SK-N-SH (cell line): ENCODE measurements around the gene NEBL. TPM values are rescaled to one million over a fixed set of nuclear protein-coding genes. Genes with fewer than 3 reads are reported as not detected.

ENCODE experiments used
- CTCF ChIA-PET: fragments of 300-600, 350-600 bp; formaldehyde crosslinking; extraction: SDS; loops from one replicate; lab custom pipeline; 2021; lab: Yijun Ruan, JAX
- POLR2A ChIA-PET: fragments of 350-600 bp; sonication (Branson Sonifier 250); formaldehyde crosslinking; extraction: SDS; loops from one replicate; lab custom pipeline; 2020; ENCODE audit warnings: antibody characterized with exemption, inconsistent platforms; lab: Yijun Ruan, JAX
- DNase-seq: peaks from one replicate; pipeline ENCODE4 v3.0.0; 2012
- H2AFZ ChIP-seq: fragments of 200-600 bp; sonication (generic); 2 replicates; pipeline ENCODE4 v1.8.1; 2016; ENCODE audit warnings: antibody characterized with exemption, mild to moderate bottlenecking, low read depth
- H3F3A ChIP-seq: fragments of 200-600 bp; sonication (generic); replicated peaks from 2 replicates; pipeline ENCODE3; 2016; ENCODE audit warnings: antibody characterized with exemption, mild to moderate bottlenecking; ENCODE audit not compliant: insufficient read depth
- H3K27ac ChIP-seq, 2 experiments: fragments of 200-500 bp in 1 of 2; fragments of 200-600 bp in 1 of 2; sonication (Bioruptor generic) in 1 of 2; sonication (generic), shearing (Covaris generic) in 1 of 2; 2 replicates each; pipeline versions ENCODE4 v1.5.1 to v1.6.1; 2014 to 2016; ENCODE audit warnings: low read depth in 2 of 2, inconsistent platforms in 1 of 2, low read length in 1 of 2, mild to moderate bottlenecking in 1 of 2, mixed read lengths in 1 of 2
- H3K27me3 ChIP-seq: fragments of 200-600 bp; sonication (generic), shearing (Covaris generic); 2 replicates; pipeline ENCODE4 v1.6.1; 2016; ENCODE audit warnings: mixed run types; ENCODE audit not compliant: insufficient read depth
- H3K36me3 ChIP-seq, 2 experiments: fragments of 200-500 bp in 1 of 2; fragments of 200-600 bp in 1 of 2; sonication (Bioruptor generic) in 1 of 2; sonication (generic) in 1 of 2; replicated peaks in 1 of 2; 2 replicates each; pipeline versions ENCODE3 to v1.5.1; 2014 to 2016; ENCODE audit warnings: low read length in 1 of 2, mild to moderate bottlenecking in 1 of 2; ENCODE audit not compliant: insufficient read depth in 2 of 2, control insufficient read depth in 1 of 2
- H3K4me1 ChIP-seq, 2 experiments: fragments of 200-500 bp in 1 of 2; fragments of 200-600 bp in 1 of 2; sonication (Bioruptor generic) in 1 of 2; sonication (generic), shearing (Covaris generic) in 1 of 2; 2 replicates each; pipeline versions ENCODE4 v1.5.1 to v1.6.1; 2014 to 2016; ENCODE audit warnings: low read depth in 1 of 2, low read length in 1 of 2, mixed run types in 1 of 2; ENCODE audit not compliant: insufficient read depth in 2 of 2, control insufficient read depth in 1 of 2
- H3K4me2 ChIP-seq: fragments of 200-600 bp; sonication (generic), shearing (Covaris generic); 2 replicates; pipeline ENCODE4 v1.6.1; 2017; ENCODE audit warnings: mixed run types
- H3K4me3 ChIP-seq, 2 experiments: fragments of 200-500 bp in 1 of 2; fragments of 200-600 bp in 1 of 2; sonication (Bioruptor generic) in 1 of 2; sonication (generic), shearing (Covaris generic) in 1 of 2; 2 replicates each; pipeline versions ENCODE4 v1.5.1 to v1.8.1; 2014 to 2016; ENCODE audit warnings: low read depth in 2 of 2, inconsistent platforms in 1 of 2, low read length in 1 of 2, mild to moderate bottlenecking in 1 of 2, mixed read lengths in 1 of 2, moderate library complexity in 1 of 2
- H3K79me2 ChIP-seq: fragments of 200-600 bp; sonication (generic); 2 replicates; pipeline ENCODE4 v1.8.1; 2017; ENCODE audit warnings: mild to moderate bottlenecking; ENCODE audit not compliant: insufficient read depth
- H3K9ac ChIP-seq: fragments of 200-600 bp; sonication (generic); 2 replicates; pipeline ENCODE4 v1.6.1; 2017; ENCODE audit warnings: mixed run types
- H3K9me2 ChIP-seq: fragments of 200-600 bp; sonication (generic); 2 replicates; pipeline ENCODE4 v1.6.1; 2017; ENCODE audit warnings: mixed run types
- H3K9me3 ChIP-seq: fragments of 200-600 bp; sonication (generic); 2 replicates; pipeline ENCODE4 v1.6.1; 2017; ENCODE audit warnings: mixed run types, mild to moderate bottlenecking, moderate library complexity
- H4K20me1 ChIP-seq: fragments of 200-600 bp; sonication (generic); 2 replicates; pipeline ENCODE4 v1.6.1; 2017; ENCODE audit warnings: mild to moderate bottlenecking, mixed run types; ENCODE audit not compliant: insufficient read depth
- CHD2 ChIP-seq: fragments of 150-350 bp; IDR thresholded peaks from 2 replicates; pipeline ENCODE4 v1.6.1; 2018; ENCODE audit warnings: low read length; ENCODE audit not compliant: partially characterized antibody
- FOSL2 ChIP-seq: IDR thresholded peaks from 2 replicates; pipeline ENCODE4 v1.4.0; 2012; ENCODE audit warnings: low read depth, mild to moderate bottlenecking, moderate library complexity, borderline replicate concordance
- FOXJ3 ChIP-seq: sonication (generic); formaldehyde crosslinking; IDR thresholded peaks from 2 replicates; pipeline ENCODE4 v1.5.1; 2020; ENCODE audit warnings: mild to moderate bottlenecking, missing genetic modification reagents
- FOXM1 ChIP-seq: IDR thresholded peaks from 2 replicates; pipeline ENCODE4 v1.4.0; 2012; ENCODE audit warnings: low read depth, mild to moderate bottlenecking
- GATA2 ChIP-seq: sonication (generic); formaldehyde crosslinking; IDR thresholded peaks from 2 replicates; pipeline ENCODE4 v1.5.0; 2020; ENCODE audit warnings: mild to moderate bottlenecking, missing genetic modification reagents
- IRF3 ChIP-seq: fragments of 150-350 bp; IDR thresholded peaks from 2 replicates; pipeline ENCODE4 v1.6.1; 2016; ENCODE audit warnings: mild to moderate bottlenecking, low read depth, low read length
- MEF2A ChIP-seq: IDR thresholded peaks from 2 replicates; pipeline ENCODE4 v1.4.0; 2012; ENCODE audit warnings: low read depth, borderline replicate concordance
- MXI1 ChIP-seq: IDR thresholded peaks from 2 replicates; pipeline ENCODE4 v1.6.1; 2012; ENCODE audit warnings: mild to moderate bottlenecking, low read depth, low read length, improper control_type of control experiment
- NRF1 ChIP-seq: IDR thresholded peaks from 2 replicates; pipeline ENCODE4 v1.6.1; 2012; ENCODE audit warnings: low read depth, mild to moderate bottlenecking, low read length
- POLR2AphosphoS5 ChIP-seq: IDR thresholded peaks from 2 replicates; pipeline ENCODE4 v1.6.1; 2012; ENCODE audit warnings: low read depth, low read length
- RAD21 ChIP-seq: IDR thresholded peaks from 2 replicates; pipeline ENCODE4 v1.6.1; 2012; ENCODE audit warnings: mild to moderate bottlenecking, low read length
- RCOR1 ChIP-seq: fragments of 150-350 bp; IDR thresholded peaks from 2 replicates; pipeline ENCODE4 v1.6.1; 2017; ENCODE audit warnings: antibody characterized with exemption, low read length
- RXRA ChIP-seq: IDR thresholded peaks from 2 replicates; pipeline ENCODE4 v1.4.0; 2012; ENCODE audit warnings: low read depth, mild to moderate bottlenecking, borderline replicate concordance
- SMC3 ChIP-seq: IDR thresholded peaks from 2 replicates; pipeline ENCODE4 v1.6.1; 2012; ENCODE audit warnings: low read depth, low read length, improper control_type of control experiment
- TAF1 ChIP-seq: IDR thresholded peaks from 2 replicates; pipeline ENCODE4 v1.6.1; 2012; ENCODE audit warnings: low read depth, mild to moderate bottlenecking, low read length, moderate library complexity, borderline replicate concordance
- USF1 ChIP-seq: IDR thresholded peaks from 2 replicates; pipeline ENCODE4 v1.4.0; 2012; ENCODE audit warnings: low read depth, borderline replicate concordance
- WGBS: methylation state at CpG from one replicate; pipeline ENCODE4 v1.1.6; 2017; ENCODE audit warnings: low lambda C conversion rate; 5-methylcytosine and 5-hydroxymethylcytosine counted together
- polyA plus RNA-seq, 3 experiments: library from polyadenylated mRNA; depleted of rRNA; stranded (reverse); fragments of >200 nt; gene quantifications; 2 replicates each; pipeline ENCODE4 v1.2.3, GENCODE V29; 2012
- TF ChIP-seq, protein P1 (sequence below): IDR thresholded peaks from 2 replicates; pipeline ENCODE4 v1.4.0; 2012; ENCODE audit warnings: low read depth
- TF ChIP-seq, protein P2 (sequence below): fragments of 200-600 bp; sonication (generic); IDR thresholded peaks from 2 replicates; pipeline ENCODE4 v1.6.1; 2017; ENCODE audit warnings: antibody characterized with exemption, mild to moderate bottlenecking, moderate library complexity
- TF ChIP-seq, protein P3 (sequence below): IDR thresholded peaks from 2 replicates; pipeline ENCODE4 v1.6.1; 2012; ENCODE audit warnings: mild to moderate bottlenecking, low read depth, low read length, moderate library complexity

NEBL gene
- polyA plus RNA-seq, 1 of the 3 experiments (the other 2 are of a cell fraction), result 0.58 TPM

GRCh38 chr10:20920061-20920460 lies 22.9 kb upstream of the NEBL start:
- Histone ChIP-seq H4K20me1 (no peaks in the 10 kb centered on the region), H3K9me2 (no peaks in the 10 kb centered on the region), H3K27ac (peak overlapping the region in 1 of 2 experiments; percentile 34; a peak in 1 of 4 replicates), H3K9me3 (no peaks in the 10 kb centered on the region), H3K4me1 (peaks cover 0 to 11% of the 10 kb centered on the region in 2 experiments; a peak in 1 of 4 replicates), H3F3A (no peaks in the 10 kb centered on the region), H3K79me2 (no peaks in the 10 kb centered on the region), H3K36me3 (peaks cover 0 to 2% of the 10 kb centered on the region in 2 experiments), H3K27me3 (no peaks in the 10 kb centered on the region)
- WGBS, result 72% methylated on average over 2 of the region's 2 CpGs
- CTCF ChIA-PET, result no interaction called here
- DNase-seq, result no peak
- TF ChIP-seq TAF1 (no peak), USF1 (no peak), RXRA (no peak), FOSL2 (no peak), MXI1 (no peak), RAD21 (no peak), GATA2 (CRISPR knock-in tag) (no peak), NRF1 (no peak), FOXJ3 (CRISPR knock-in tag) (no peak), POLR2AphosphoS5 (no peak), MEF2A (no peak), CHD2 (no peak)
- TF ChIP-seq, protein P1, sequence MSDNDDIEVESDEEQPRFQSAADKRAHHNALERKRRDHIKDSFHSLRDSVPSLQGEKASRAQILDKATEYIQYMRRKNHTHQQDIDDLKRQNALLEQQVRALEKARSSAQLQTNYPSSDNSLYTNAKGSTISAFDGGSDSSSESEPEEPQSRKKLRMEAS, result no peak
- TF ChIP-seq, all 33 proteins: peak for 0
- Histone ChIP-seq H2AFZ (no peak overlapping the region), H3K4me3 (no peak overlapping the region), H3K4me2 (no peak overlapping the region), H3K9ac (no peak overlapping the region)
- POLR2A ChIA-PET, result no interaction called here

DNA sequence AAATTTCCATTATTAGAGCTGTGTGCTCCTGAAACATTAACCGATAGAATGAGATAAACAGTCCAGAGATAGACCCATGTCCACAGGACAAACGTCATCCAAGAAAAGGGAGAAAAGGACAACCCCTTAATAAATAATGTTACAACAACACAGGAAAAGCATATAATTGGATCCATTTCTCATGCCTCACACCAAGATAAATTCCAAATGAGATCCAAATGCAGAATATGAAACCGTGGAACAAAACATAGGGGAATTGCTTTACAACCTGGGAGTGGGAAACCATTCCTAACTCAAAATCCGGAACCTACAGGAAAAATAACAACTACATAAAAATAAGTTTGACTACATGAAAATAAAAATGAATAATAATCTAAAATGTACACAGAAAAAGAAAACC lies 22.4 kb upstream of the NEBL start:
- WGBS, result 75% methylated on average over 4 of the region's 4 CpGs
- H3K4me3 ChIP-seq, result no peak overlapping the region
- peaks cover 0 to under 1% of the 10 kb centered on the region in 2 experiments for H3K36me3 ChIP-seq
- H3K9me3 ChIP-seq, result no peaks in the 10 kb centered on the region
- H3K79me2 ChIP-seq, result no peaks in the 10 kb centered on the region
- no peak overlapping the region for H2AFZ ChIP-seq
- no peak overlapping the region for H3K4me2 ChIP-seq
- no peaks in the 10 kb centered on the region for H3F3A ChIP-seq
- no peaks in the 10 kb centered on the region for H4K20me1 ChIP-seq
- TF ChIP-seq, protein P2, sequence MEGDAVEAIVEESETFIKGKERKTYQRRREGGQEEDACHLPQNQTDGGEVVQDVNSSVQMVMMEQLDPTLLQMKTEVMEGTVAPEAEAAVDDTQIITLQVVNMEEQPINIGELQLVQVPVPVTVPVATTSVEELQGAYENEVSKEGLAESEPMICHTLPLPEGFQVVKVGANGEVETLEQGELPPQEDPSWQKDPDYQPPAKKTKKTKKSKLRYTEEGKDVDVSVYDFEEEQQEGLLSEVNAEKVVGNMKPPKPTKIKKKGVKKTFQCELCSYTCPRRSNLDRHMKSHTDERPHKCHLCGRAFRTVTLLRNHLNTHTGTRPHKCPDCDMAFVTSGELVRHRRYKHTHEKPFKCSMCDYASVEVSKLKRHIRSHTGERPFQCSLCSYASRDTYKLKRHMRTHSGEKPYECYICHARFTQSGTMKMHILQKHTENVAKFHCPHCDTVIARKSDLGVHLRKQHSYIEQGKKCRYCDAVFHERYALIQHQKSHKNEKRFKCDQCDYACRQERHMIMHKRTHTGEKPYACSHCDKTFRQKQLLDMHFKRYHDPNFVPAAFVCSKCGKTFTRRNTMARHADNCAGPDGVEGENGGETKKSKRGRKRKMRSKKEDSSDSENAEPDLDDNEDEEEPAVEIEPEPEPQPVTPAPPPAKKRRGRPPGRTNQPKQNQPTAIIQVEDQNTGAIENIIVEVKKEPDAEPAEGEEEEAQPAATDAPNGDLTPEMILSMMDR, result no peak
- no peak for TF ChIP-seq SMC3
- TF ChIP-seq, protein P3, sequence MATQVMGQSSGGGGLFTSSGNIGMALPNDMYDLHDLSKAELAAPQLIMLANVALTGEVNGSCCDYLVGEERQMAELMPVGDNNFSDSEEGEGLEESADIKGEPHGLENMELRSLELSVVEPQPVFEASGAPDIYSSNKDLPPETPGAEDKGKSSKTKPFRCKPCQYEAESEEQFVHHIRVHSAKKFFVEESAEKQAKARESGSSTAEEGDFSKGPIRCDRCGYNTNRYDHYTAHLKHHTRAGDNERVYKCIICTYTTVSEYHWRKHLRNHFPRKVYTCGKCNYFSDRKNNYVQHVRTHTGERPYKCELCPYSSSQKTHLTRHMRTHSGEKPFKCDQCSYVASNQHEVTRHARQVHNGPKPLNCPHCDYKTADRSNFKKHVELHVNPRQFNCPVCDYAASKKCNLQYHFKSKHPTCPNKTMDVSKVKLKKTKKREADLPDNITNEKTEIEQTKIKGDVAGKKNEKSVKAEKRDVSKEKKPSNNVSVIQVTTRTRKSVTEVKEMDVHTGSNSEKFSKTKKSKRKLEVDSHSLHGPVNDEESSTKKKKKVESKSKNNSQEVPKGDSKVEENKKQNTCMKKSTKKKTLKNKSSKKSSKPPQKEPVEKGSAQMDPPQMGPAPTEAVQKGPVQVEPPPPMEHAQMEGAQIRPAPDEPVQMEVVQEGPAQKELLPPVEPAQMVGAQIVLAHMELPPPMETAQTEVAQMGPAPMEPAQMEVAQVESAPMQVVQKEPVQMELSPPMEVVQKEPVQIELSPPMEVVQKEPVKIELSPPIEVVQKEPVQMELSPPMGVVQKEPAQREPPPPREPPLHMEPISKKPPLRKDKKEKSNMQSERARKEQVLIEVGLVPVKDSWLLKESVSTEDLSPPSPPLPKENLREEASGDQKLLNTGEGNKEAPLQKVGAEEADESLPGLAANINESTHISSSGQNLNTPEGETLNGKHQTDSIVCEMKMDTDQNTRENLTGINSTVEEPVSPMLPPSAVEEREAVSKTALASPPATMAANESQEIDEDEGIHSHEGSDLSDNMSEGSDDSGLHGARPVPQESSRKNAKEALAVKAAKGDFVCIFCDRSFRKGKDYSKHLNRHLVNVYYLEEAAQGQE, result no peak
- TF ChIP-seq FOSL2, result no peak
- TF ChIP-seq RCOR1, result no peak
- TF ChIP-seq IRF3, result no peak
- no peak for TF ChIP-seq FOXM1
- CTCF ChIA-PET, result interaction anchor here (1.6 kb wide), 1 partner anchor 15 kb away, joined by 3 read pairs; no protein-coding TSS in a partner anchor
- peak overlapping the region in 1 of 2 experiments; percentile 23; a peak in 1 of 4 replicates for H3K27ac ChIP-seq
- no peak for DNase-seq
- H3K4me1 ChIP-seq, result peaks cover 0 to 8% of the 10 kb centered on the region in 2 experiments; a peak in 1 of 4 replicates
- no peaks in the 10 kb centered on the region for H3K27me3 ChIP-seq
- H3K9me2 ChIP-seq, result no peaks in the 10 kb centered on the region
- no peak overlapping the region for H3K9ac ChIP-seq
- POLR2A ChIA-PET, result no interaction called here
